DMS53 treated with DMSO at 0.1 percent for 48 hours (cell line): Measurements from ENCODE around the gene TNIK.
"Not testable (repeated sequence)": the region's sequence is repeated elsewhere in the genome, so short reads cannot be mapped to it uniquely, and the experiment has no call there.

Experiments used
- DNase-seq: peaks from one replicate; lab custom pipeline; 2025; ENCODE audit not compliant: unreplicated experiment; lab: John Stamatoyannopoulos, UW

The TNIK gene

GRCh38 chr3:171262431-171262830 is 197.8 kb downstream of the TNIK start:
- DNase-seq: no peak

GRCh38 chr3:171261487-171261886 is 198.7 kb downstream of the TNIK start:
- peak; percentile 65 for DNase-seq

DNA sequence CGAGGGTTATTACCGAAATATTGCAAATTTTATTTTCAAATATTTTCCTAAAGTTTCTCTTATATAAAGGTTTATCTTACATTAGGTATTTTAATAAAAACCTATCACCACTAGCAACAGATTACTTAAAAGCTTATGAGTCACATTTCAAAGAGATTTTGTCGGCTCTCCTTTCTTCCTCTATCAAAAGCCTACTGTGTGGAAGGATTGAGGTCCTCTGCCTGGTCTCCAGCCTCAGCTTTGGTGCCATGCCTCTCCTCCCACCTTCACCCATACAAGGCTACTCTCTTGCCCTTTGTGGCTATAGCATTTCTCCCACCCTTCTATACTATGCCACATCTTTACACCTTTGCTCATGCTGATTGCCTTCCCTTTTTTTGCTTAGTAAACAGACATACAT is 199.3 kb downstream of the TNIK start:
- no peak for DNase-seq

GRCh38 chr3:171260466-171260865 is 199.7 kb downstream of the TNIK start:
- no peak for DNase-seq

GRCh38 chr3:171258316-171258715 is 201.9 kb downstream of the TNIK start:
- no peak for DNase-seq

DNA sequence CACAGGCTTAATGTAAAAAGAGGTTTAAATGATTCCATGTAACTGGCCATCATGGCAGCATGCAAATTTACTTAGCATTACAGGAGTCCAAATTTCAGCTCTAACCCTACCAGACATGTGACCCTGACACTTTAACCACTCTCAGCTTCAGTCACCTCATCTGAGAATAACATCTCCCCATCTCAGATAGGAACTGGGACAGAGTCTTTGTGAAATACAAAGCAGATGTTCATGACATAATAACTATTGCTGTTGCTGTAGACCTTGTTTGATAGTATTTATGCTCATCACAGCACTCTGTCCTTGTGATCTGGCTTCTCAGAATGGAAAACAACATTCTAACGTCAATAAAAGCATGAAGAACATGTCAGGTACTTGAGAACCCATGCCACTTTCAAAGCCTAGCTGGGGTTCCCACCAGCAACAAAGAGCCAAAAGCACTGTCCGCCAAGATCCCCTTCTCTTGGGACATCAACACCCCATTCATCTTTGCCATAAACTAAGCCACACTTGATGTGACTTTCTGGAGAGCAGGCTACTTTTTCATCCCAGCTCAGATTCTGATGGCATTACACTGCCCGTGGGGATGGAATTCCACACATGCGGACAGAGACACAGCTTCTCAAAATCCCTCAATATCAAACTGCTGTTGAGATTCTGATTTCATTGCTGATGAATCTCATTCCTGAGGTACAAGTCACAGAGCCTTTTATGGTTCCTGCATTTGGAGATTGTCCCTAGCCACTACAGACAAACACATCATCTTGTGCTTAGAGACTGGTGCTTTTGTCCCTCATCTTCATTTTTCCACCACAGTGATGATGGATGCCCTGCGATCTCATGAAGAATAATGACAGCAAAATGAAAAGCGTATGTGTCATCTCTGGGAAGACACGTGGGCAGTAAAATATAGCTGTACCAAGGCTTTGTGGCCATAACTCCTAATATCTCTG is 202.7 kb downstream of the TNIK start:
- DNase-seq: no peak

DNA sequence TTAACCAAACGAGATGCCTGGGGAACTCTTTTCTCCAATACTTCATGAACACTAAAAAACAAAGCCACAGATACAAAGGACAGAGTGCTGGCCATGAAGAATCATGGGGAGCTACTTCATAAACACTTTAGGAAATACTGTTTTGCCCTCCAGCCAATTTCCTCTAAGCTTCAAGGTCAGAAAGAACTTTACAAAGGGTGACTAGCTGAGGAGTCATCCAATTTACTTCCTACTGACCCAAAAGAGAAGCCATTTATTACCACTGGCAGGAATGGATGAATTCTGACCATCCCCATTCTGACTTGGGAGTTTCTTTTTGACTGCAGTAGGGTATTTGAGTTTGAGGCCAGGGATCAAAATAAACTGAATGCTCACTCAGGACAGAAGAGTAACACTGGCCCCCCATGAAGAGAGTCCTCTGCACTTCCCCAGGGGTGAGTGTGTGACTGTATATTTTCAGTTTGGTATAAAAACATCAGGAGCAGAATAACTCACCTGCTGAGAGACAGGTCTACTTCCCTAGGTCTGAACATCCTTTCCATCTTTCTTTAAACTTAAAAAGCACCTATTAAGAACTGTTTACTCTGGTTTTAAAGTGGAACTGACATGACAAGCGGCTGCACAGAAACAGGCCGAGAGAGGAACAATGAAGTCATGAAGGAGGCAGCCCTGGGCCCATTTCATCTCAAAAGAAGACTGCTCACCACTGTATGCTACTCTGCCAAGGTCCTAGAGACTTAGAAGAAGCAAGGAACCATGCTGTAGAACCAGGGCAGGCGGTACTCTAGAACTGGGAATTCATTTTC is 203.6 kb downstream of the TNIK start:
- DNase-seq: no peak

GRCh38 chr3:171255236-171255806 is 204.9 kb downstream of the TNIK start:
- DNase-seq: no peak

GRCh38 chr3:171254315-171254714 is 205.9 kb downstream of the TNIK start:
- no peak for DNase-seq

- no peak for DNase-seq
These were observed 208.4 kb downstream of the TNIK start for GRCh38 chr3:171251835-171252234.

GRCh38 chr3:171250444-171250843 is 209.8 kb downstream of the TNIK start:
- DNase-seq: no peak

DNA sequence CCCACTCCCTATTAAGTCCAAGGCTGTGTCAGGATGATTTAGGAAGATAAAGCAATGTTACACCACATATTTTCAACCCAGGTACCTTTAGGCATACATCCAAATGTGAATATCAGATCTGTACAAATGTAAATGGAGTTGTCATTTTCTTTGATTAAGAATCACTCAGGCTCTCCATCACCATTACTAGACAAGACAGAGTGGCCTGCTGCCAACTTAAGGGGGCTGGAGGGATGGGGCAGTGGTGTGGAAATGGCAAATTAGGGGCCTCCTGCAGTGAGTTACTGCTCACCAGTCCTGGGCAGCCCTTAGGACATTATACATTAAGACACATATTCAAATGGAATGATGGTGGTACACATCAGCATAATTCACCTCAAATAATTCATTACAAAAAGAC is 211.0 kb downstream of the TNIK start:
- no peak for DNase-seq

DNA sequence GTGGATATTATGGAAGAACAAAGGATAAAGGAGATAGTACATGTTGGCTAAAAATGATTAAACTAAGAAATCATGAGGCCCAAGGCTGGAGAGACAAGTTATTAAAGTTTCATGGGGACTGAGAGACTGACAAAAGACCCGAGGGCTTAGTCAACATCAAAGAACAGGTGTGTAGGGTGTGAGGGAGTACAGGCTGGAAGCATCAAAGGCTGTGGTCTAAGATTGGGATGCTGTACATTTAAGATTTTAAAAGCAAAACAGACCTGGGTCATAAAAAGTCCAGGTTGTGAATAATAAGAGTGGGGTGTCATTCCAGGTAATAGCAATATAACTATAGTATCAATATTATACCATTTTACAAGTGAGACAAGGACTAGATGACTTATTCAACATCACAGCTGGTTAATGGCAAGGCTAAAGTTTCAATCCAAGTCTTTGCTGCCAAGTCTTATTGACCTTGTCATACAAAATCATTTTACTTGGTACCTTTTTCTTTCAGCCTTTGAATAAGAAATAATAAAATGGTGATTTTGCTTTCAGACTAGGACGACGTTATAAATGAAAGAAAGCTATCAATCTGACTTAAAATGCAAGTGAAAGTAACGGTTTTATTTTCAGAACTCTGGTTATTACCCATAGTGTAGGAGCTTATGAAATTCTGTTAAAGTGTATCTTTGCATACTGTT is 211.6 kb downstream of the TNIK start:
- no peak for DNase-seq

DNA sequence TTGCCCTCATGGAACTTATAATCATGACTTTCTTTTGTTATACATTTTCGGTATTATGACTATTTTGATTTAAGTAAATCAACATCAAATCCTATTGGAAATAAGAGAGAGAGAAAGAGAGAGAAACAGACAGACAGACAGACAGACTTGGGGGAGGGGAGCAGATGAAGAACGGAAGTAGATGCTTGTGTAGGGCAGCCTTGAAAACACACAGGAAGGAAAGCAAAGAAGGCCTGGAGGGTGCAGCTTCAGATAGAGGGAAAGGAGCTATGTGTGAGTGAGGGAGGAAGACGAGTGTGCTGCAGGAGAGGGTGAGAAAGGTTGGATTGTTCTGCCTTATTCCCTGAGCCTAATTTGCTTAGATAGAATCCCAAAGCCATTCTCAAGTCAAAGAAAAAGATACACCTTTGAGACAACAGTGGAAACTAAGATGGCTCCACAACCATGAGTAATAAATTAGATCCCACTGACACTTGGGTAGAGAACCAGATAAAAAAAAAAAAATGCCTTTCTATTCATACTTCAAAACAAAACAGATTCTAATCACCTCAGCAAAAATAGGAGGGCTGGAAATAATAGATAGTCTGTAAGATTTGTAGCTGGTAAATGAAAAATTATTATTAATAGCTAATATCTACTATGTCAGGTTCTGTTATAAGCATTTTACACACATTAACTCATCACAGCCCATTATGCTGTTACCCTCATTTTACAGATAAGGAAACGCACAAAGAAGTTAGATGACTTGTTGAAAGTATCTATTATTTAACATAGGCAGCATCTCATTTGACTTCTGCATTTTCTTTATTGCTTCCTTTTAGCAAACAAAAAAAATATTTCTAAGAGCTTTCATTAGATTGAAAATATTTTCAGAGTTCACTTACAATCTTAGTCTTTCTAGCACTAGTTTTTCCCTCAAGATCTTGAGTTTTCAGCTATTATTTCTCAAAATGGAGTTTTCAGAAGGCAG is 214.1 kb downstream of the TNIK start:
- no peak for DNase-seq

- DNase-seq: no peak
These were observed 217.3 kb downstream of the TNIK start for GRCh38 chr3:171242951-171243350.

DNA sequence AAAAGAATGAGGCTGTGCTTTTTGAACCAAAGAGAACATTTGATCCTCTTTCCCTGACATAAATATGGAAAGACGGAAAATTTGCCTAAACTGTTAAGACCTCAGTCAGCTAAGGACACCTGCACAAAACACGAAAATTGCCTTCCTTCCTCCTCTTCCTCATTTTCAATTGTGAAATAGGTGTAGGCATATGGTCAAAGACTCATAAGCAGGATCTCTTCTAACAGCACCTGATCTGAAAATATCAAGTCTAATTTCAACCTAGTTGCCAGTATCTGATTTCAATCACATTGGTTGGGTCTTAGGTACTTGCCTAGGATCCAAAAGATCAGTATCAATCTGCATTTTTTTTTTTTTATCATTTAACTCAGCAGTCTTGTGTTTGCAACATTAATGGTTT is 218.0 kb downstream of the TNIK start:
- DNase-seq: no peak

DNA sequence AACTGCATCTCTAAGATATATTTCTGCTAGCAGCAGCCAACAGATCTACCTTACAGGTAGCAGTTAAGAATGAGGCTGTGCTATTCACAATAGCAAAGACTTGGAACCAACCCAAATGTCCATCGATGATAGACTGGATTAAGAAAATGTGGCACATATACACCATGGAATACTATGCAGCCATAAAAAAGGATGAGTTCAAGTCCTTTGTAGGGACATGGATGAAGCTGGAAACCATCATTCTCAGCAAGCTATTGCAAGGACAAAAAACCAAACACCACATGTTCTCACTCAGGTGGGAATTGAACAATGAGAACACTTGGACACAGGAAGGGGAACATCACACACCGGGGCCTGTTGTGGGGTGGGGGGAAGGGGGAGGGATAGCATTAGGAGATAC is 218.6 kb downstream of the TNIK start:
- DNase-seq: not testable (repeated sequence)

DNA sequence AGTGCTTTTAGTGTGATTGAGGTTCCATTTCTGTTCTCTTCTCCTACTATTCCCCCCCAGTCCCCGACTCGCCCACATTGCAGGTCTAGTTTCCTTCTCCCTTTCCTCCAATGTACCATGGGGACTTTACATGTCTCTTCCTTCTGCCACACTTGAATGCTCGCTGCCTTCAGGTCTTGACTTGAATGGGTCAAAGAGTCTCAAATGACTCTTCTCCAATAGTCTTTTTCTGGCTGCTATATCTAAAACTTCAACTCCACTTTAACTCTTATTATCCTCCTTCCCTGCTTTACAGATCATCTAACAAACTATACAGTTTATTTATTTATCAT is 219.7 kb downstream of the TNIK start:
- DNase-seq: no peak

DNA sequence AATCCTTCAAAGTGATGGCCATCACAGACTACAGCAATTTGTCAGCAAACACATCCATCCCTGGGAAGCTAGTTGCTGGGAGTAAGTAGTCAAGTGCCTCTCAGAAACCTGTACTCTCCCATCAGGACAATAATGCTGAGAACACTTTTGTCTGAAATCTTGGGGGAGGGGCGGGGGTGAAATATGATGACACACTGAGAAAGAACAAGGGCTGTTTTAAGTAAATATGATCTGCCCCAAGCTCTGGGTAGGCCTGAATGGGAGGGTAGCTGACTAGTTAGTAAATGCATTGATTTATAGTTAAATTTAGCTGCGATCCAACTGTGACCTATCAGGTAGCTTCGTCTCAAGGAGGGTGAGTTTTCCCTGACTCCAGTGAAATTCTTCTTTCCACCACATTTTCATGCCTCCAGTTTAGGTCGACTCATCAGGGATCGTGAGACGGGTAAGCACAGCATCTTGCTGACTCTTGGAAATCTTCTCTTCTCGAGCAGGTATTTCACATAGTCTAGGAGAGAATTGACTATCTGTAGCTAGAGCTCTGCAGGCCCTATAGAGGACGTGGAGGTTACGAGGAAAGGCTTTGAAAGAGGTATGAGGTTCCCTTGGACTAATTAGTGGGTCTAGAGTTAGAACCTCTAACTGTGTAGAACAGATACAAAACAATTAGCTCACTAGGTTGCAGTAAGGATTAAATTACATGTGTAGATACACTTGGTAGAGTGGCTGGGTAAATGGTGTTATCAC is 220.3 kb downstream of the TNIK start:
- DNase-seq: peak; percentile 43
